RWPE1 (cell line): ENCODE data around the gene ZBTB42.
"Not testable (repeated sequence)": the region's sequence is repeated elsewhere in the genome, so short reads cannot be mapped to it uniquely, and the experiment has no call there.

Experiments used
- CTCF ChIA-PET: fragments of 350-600 bp; sonication (Branson Sonifier 250); formaldehyde crosslinking; extraction: SDS; loops from one replicate; lab custom pipeline; 2021; lab: Yijun Ruan, JAX
- POLR2A ChIA-PET: fragments of 400-600 bp; formaldehyde crosslinking; extraction: SDS; loops from one replicate; lab custom pipeline; 2020; ENCODE audit warnings: antibody characterized with exemption; ENCODE audit not compliant: low non-redundant PET; lab: Yijun Ruan, JAX
- DNase-seq: peaks from one replicate; pipeline ENCODE4 v3.0.0; 2012; ENCODE audit warnings: low spot score
- H3K27ac ChIP-seq: fragments of 450-650 bp; 2 replicates; pipeline ENCODE4 v1.5.1; 2017
- TF ChIP-seq, protein P1 (sequence below): fragments of 450-650 bp; conservative IDR thresholded peaks from 2 replicates; pipeline ENCODE4 v1.5.1; 2017; ENCODE audit warnings: low read depth, mild to moderate bottlenecking

Gene ZBTB42

GRCh38 chr14:104826189-104826860 lies 25.4 kb downstream of the ZBTB42 start:
- CTCF ChIA-PET: interaction anchor here (0.6 to 2.0 kb wide), 14 partner anchors 9 to 87 kb away, joined by 3 to 25 read pairs (median 4); partner anchors contain the start of gene ZBTB42
- TF ChIP-seq, protein P1, sequence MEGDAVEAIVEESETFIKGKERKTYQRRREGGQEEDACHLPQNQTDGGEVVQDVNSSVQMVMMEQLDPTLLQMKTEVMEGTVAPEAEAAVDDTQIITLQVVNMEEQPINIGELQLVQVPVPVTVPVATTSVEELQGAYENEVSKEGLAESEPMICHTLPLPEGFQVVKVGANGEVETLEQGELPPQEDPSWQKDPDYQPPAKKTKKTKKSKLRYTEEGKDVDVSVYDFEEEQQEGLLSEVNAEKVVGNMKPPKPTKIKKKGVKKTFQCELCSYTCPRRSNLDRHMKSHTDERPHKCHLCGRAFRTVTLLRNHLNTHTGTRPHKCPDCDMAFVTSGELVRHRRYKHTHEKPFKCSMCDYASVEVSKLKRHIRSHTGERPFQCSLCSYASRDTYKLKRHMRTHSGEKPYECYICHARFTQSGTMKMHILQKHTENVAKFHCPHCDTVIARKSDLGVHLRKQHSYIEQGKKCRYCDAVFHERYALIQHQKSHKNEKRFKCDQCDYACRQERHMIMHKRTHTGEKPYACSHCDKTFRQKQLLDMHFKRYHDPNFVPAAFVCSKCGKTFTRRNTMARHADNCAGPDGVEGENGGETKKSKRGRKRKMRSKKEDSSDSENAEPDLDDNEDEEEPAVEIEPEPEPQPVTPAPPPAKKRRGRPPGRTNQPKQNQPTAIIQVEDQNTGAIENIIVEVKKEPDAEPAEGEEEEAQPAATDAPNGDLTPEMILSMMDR: peak; percentile 89
- peak; percentile 93 for DNase-seq

DNA sequence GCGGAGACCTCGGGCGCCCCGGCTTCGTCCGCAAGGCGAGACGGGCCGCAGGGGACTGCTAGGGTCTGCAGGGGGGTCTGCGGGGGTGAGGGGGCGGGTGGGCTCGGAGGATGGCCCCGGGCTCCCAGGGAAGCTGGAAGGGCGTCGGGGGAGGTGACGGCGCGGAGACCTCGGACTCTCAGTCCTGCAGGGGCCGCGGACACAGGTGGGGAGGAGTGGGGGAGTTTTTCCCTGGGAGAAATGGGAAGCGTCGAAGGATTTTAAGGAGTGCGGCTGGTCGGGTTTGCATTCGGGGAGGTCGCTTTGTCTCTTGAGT lies 25.9 kb downstream of the ZBTB42 start:
- ChIA-PET CTCF (interaction anchor here (0.6 to 2.0 kb wide), 8 partner anchors 10 to 88 kb away, joined by 3 to 25 read pairs (median 4); no protein-coding TSS in a partner anchor), POLR2A (no interaction called here)
- H3K27ac ChIP-seq: peak overlapping the region; percentile 75; the same call in 1 of the 2 replicates
- TF ChIP-seq, protein P1: no peak
- no peak for DNase-seq

More at GRCh38 chr14:104826189-104826860, 25.4 kb downstream of the ZBTB42 start:
- H3K27ac ChIP-seq: peak overlapping the region; percentile 75
- POLR2A ChIA-PET: interaction anchor here (0.8 kb wide), 1 partner anchor 32 kb away, joined by 4 read pairs; no protein-coding TSS in a partner anchor

DNA sequence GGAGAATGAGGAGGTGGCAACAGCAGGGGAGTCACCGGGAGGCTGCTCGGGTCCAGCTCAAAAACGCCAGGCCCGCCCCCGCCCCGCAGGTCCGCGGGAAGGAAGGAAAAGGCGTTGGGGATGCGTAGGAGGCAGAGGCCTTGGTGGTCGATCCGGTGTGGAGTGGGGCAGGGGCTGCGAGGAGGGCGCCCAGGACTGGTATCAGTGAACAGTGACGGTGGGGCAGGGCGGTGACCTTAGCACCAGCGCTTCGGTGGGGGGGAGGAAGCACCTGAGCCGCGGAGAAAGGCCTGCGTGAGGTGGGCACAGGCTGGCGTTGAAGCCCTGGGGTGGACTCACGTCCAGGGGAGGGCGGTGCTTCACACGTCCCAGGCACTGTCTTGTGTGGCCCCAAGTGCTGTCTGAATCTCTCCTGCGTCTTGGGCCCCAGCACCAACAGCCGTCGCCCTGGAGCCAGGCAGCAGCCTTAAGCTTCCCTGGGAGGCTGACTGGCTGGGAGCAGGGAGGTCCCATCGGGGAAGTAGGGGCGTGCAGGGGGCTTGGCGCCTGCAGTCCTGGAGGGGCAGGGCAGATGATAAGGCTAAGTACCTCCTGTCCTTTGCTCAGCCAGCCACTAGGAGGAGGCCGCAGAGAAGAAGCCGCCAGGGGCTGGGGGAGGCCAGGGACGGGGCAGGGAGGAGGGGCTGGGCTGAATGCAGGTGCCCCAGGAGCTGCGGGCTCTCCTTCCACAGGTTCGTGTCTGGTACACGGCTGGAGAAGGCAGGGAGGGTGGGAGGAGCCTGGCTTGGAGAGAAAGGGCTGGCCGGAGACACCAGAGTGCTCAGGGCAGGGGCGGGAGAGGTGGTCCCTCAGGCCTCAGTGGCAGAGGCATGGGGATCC lies 26.5 kb downstream of the ZBTB42 start:
- peak overlapping the region; percentile 75; the same call in 1 of the 2 replicates for H3K27ac ChIP-seq
- ChIA-PET POLR2A (no interaction called here), CTCF (interaction anchor here (0.6 to 1.4 kb wide), 5 partner anchors 13 to 89 kb away, joined by 3 to 8 read pairs (median 4); no protein-coding TSS in a partner anchor)
- DNase-seq: no peak
- TF ChIP-seq, protein P1: peak; percentile 45

DNA sequence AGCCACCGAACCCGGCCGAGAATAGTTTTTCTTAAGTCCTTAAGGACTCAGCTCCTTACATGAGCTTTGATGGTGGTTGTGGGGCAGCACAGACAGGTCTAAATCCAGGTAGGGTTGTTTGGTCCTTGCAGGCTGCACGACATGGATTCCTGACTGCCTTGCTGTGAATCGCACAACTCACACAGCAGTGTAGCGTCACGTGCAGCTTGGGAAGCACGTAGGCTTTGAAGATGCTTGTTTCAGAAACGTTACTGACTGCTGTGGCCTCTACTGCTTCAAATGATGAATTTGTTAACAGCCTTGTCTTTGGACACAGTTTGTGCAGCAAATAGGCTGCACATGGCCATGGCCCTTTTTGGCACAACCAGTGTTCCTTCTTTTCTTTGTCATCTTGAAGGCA lies 29.9 kb downstream of the ZBTB42 start:
- CTCF ChIA-PET: no interaction called here
- TF ChIP-seq, protein P1: no peak
- POLR2A ChIA-PET: interaction anchor here (0.6 kb wide), 1 partner anchor 35 kb away, joined by 4 read pairs; the partner anchor contains the start of gene AKT1
- no peak overlapping the region for H3K27ac ChIP-seq
- DNase-seq: no peak

- H3K27ac ChIP-seq, CTCF ChIA-PET, POLR2A ChIA-PET, DNase-seq: not testable (repeated sequence)
Observed at GRCh38 chr14:104836171-104836935, 35.5 kb downstream of the ZBTB42 start.

DNA sequence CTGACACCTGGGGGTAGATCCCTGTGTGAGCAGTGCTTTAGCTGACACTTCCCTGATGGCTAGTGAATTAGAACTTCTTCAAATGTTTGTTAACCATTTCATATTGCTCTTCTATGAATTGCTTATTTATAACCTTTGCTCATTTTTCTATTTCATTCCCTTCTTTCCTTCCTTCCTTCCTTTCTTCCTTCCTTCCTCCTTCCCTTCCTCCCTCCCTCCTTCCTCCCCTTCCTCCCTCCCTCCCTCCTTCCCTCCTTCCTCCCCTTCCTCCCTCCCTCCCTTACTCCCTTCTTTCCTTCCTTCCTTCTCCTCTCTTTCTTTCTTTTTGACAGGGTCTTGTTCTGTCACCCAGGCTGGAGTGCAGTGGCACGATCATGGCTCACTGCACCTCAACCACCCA lies 40.8 kb downstream of the ZBTB42 start:
- POLR2A ChIA-PET: no interaction called here
- DNase-seq: no peak
- no peak overlapping the region for H3K27ac ChIP-seq
- CTCF ChIA-PET: interaction anchor here (0.9 kb wide), 1 partner anchor 73 kb away, joined by 3 read pairs; no protein-coding TSS in a partner anchor
- TF ChIP-seq, protein P1: no peak
